ENCODE results near the gene OR2L8.

DNA sequence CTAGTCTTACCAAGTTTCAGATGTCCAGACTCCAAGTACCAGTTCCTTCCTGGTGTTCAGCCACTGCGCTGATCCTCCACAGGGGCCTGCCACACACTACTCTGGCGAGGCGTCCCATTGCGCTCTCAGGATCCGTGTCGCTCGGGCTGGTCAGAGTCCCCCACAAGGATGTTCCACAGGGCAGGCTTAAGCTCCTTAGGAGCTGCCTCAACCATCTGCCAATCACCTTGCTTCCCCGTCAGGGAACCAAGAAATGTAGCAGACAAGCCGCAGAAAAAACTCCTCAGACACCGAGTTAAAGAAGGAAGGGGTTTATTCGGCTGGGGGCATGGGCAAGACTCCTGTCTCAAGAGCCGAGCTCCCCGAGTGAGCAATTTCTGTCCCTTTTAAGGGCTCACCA lies 43.5 kb upstream of the OR2L8 start:
- TF ChIP-seq, protein P1, sequence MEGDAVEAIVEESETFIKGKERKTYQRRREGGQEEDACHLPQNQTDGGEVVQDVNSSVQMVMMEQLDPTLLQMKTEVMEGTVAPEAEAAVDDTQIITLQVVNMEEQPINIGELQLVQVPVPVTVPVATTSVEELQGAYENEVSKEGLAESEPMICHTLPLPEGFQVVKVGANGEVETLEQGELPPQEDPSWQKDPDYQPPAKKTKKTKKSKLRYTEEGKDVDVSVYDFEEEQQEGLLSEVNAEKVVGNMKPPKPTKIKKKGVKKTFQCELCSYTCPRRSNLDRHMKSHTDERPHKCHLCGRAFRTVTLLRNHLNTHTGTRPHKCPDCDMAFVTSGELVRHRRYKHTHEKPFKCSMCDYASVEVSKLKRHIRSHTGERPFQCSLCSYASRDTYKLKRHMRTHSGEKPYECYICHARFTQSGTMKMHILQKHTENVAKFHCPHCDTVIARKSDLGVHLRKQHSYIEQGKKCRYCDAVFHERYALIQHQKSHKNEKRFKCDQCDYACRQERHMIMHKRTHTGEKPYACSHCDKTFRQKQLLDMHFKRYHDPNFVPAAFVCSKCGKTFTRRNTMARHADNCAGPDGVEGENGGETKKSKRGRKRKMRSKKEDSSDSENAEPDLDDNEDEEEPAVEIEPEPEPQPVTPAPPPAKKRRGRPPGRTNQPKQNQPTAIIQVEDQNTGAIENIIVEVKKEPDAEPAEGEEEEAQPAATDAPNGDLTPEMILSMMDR (IDR thresholded peaks at IDR 0.05): no peak
- no peak for TF ChIP-seq POLR2A (IDR thresholded peaks at IDR 0.05)

All from gastroesophageal sphincter (tissue), 3 donors.